Duodenal mucosa (tissue), 2 donors: ENCODE measurements around the gene IL23R.

Experiments
- H3K27ac ChIP-seq: one replicate; pipeline ENCODE4 v1.7.0; 2013; ENCODE audit warnings: low read depth, low read length
- H3K27me3 ChIP-seq, 2 donors: one replicate each; pipeline ENCODE4 v1.7.0; 2013; ENCODE audit warnings: low read length in 2 of 2, control low read depth in 1 of 2; ENCODE audit not compliant: insufficient read depth in 2 of 2, control insufficient read depth in 1 of 2
- H3K36me3 ChIP-seq, 2 donors: one replicate each; pipeline ENCODE4 v1.7.0; 2013; ENCODE audit warnings: low read length in 2 of 2, control low read depth in 1 of 2; ENCODE audit not compliant: insufficient read depth in 2 of 2, control insufficient read depth in 1 of 2
- H3K4me1 ChIP-seq, 2 donors: one replicate each; pipeline ENCODE4 v1.7.0; 2013; ENCODE audit warnings: low read length in 2 of 2, control low read depth in 1 of 2; ENCODE audit not compliant: insufficient read depth in 2 of 2, control insufficient read depth in 1 of 2
- H3K4me3 ChIP-seq, 2 donors: one replicate each; pipeline ENCODE4 v1.7.0; 2013; ENCODE audit warnings: low read length in 2 of 2, low read depth in 1 of 2
- H3K9ac ChIP-seq, 2 donors: one replicate each; pipeline ENCODE4 v1.7.0; 2013; ENCODE audit warnings: low read length in 2 of 2, low read depth in 1 of 2
- H3K9me3 ChIP-seq, 2 donors: one replicate each; pipeline ENCODE4 v1.7.0; 2013; ENCODE audit warnings: low read length in 2 of 2, control low read depth in 1 of 2; ENCODE audit not compliant: control insufficient read depth in 1 of 2

Gene IL23R

DNA sequence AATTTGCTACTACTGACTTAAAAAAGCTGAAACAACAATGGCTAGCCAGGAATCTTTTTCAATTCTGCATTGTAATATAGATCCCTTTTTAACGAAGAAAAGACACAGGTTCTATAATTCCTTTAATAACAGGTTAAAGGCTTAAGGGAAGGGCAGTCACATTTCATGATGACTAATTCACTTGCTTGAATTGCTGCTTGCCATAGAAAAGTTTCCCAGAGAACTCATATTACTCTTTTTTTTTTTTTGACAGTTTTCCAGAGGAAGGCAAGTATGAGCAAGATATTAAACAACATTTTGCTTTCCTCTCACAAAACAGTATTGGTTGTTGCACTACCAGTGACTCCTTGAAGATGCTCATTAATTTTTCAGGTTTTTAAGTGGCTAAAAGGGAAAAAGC is 60.9 kb downstream of the IL23R start:
- Histone ChIP-seq H3K4me3 (no peak overlapping the region), H3K27ac (no peak overlapping the region), H3K27me3 (no peaks in the 10 kb centered on the region)

DNA sequence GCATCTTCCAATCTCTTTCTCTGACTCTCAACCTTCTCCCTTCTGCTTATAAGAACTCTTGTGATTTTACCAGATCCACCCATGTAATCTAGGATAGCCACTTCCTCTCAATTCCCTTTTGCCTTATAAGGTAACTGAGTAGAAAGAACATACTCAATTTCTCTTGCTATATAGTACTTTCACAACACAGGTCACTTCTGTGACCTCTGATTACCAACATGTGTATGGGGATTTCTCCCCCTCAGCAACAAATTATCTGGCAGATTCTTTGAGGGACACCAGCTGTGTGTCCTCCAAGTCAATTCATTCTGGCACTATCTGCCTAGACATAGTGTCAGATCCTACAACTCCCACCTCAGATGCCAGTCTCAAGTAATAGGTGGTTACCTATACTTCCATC is 62.5 kb downstream of the IL23R start:
- Histone ChIP-seq H3K27ac (no peak overlapping the region), H3K4me3 (no peak overlapping the region), H3K4me1 (no peaks in the 10 kb centered on the region), H3K9ac (no peak overlapping the region), H3K27me3 (no peaks in the 10 kb centered on the region), H3K9me3 (no peaks in the 10 kb centered on the region), H3K36me3 (no peaks in the 10 kb centered on the region)

More for the DNA sequence above, 60.9 kb downstream of the IL23R start:
- no peaks in the 10 kb centered on the region for H3K36me3 ChIP-seq
- no peaks in the 10 kb centered on the region for H3K9me3 ChIP-seq
- no peak overlapping the region for H3K9ac ChIP-seq
- no peaks in the 10 kb centered on the region for H3K4me1 ChIP-seq

DNA sequence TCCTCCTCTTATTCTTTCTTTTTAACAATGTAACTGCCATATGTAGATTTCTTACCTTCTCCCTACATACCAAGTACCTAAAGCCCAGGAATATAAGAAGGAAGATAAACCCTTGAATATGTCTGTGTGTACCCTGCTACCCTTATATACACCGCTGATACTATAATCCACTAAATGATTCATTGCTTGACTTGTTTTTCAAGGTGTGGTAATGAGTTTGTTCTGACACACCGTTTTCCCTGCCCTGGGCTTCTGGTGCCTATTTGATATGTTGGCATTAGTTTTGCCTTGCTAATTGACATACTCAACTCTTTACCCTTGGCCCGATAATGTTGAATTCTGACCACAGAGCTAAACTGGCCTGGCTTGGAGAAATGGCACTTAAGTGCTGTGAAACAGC is 64.3 kb downstream of the IL23R start:
- no peaks in the 10 kb centered on the region for H3K36me3 ChIP-seq
- H3K9me3 ChIP-seq: no peaks in the 10 kb centered on the region
- no peaks in the 10 kb centered on the region for H3K4me1 ChIP-seq
- no peak overlapping the region for H3K27ac ChIP-seq
- no peaks in the 10 kb centered on the region for H3K27me3 ChIP-seq
- H3K4me3 ChIP-seq: no peak overlapping the region
- no peak overlapping the region for H3K9ac ChIP-seq

DNA sequence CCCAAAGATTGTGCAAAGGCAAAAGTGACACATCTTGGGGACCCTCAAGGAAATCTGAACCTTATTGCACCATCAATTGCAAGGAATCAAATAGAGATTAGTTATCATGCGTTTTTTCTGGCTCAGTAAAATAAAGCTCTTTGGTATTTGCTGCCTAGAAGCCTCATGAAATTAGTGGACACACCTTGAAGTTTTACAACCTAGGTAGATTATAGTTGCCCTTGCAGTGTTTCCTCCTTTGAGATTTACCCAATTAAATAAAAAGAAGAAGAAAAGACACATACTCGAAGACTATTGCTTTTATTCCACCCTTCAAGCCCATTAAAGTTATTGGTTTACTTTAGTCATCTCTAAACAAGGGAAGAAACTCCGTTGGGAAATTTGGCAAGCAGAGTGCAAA is 70.0 kb downstream of the IL23R start:
- no peaks in the 10 kb centered on the region for H3K36me3 ChIP-seq
- H3K27ac ChIP-seq: no peak overlapping the region
- H3K27me3 ChIP-seq: no peaks in the 10 kb centered on the region
- peaks cover 0 to 9% of the 10 kb centered on the region in 2 donors for H3K4me1 ChIP-seq
- no peak overlapping the region for H3K9ac ChIP-seq
- H3K9me3 ChIP-seq: no peaks in the 10 kb centered on the region
- H3K4me3 ChIP-seq: no peak overlapping the region

DNA sequence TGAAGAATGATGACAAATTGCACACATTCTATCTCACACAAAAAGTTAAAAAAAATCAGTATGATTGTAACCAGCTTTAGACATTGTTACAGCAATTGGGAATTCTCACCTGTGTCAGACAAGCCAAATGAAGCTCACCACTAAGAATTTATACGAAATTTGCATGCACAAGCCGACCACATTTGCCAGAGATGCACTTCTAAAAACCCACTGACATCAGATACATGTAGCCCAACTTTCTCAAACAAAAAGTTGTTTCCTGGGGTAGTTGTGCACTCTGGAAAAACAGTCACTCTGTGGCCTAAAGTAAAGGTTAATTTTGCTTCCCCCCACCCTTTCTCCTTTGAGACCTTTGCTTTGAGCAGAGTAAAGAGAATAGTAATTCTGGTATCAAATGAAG is 73.5 kb downstream of the IL23R start:
- Histone ChIP-seq H3K9me3 (no peaks in the 10 kb centered on the region), H3K4me1 (peaks cover 0 to 9% of the 10 kb centered on the region in 2 donors), H3K4me3 (no peak overlapping the region), H3K27ac (no peak overlapping the region), H3K27me3 (no peaks in the 10 kb centered on the region), H3K36me3 (no peaks in the 10 kb centered on the region), H3K9ac (no peak overlapping the region)

DNA sequence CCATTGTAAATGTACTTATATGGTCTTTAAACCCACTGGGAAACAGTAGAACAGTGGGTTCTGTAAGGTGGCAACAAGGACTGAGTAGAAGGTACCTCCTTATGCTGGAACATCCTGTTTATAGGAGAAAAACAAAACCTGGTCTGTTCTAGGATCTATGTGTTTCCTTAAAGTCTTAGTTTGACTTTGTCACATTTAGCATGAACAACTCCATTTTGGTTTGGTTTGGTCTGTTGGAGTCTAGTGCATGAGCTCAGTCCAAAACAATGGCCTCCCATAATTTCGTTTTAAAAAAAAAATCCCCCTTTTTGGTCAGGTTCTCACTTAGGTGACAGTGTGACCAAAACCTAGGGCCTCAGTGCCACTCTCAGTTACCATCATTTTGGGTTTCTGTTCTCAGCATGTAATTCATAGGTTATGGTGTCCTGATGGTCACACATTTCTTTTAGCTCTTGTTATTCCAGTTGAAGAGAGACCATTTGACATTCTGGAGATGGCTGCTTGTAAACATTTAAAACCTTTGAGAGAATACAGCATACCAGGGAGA is 75.0 kb downstream of the IL23R start:
- no peaks in the 10 kb centered on the region for H3K36me3 ChIP-seq
- no peaks in the 10 kb centered on the region for H3K9me3 ChIP-seq
- H3K4me1 ChIP-seq: peaks cover 0 to 4% of the 10 kb centered on the region in 2 donors
- no peaks in the 10 kb centered on the region for H3K27me3 ChIP-seq
- no peak overlapping the region for H3K27ac ChIP-seq
- H3K4me3 ChIP-seq: no peak overlapping the region
- no peak overlapping the region for H3K9ac ChIP-seq

DNA sequence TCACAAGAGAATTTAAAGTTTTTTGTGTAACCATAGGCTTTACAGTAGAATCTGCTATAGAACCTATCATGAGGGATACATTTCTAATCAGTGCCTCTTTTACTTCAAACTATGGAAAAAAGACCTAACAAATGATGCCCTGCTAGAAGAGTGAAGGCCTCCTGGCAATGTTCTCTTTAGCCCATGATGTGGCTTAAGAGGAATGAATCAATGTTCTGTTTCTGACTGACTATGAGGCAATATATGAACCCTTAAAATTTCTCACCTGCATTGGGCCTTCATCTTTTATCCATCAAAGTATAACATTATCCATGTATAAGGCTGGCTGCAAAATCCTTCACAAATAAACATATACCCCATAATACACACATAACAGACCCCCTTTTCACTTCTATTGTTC is 75.8 kb downstream of the IL23R start:
- Histone ChIP-seq H3K4me3 (no peak overlapping the region), H3K4me1 (no peaks in the 10 kb centered on the region), H3K9me3 (no peaks in the 10 kb centered on the region), H3K36me3 (no peaks in the 10 kb centered on the region), H3K27ac (no peak overlapping the region), H3K9ac (no peak overlapping the region), H3K27me3 (no peaks in the 10 kb centered on the region)

DNA sequence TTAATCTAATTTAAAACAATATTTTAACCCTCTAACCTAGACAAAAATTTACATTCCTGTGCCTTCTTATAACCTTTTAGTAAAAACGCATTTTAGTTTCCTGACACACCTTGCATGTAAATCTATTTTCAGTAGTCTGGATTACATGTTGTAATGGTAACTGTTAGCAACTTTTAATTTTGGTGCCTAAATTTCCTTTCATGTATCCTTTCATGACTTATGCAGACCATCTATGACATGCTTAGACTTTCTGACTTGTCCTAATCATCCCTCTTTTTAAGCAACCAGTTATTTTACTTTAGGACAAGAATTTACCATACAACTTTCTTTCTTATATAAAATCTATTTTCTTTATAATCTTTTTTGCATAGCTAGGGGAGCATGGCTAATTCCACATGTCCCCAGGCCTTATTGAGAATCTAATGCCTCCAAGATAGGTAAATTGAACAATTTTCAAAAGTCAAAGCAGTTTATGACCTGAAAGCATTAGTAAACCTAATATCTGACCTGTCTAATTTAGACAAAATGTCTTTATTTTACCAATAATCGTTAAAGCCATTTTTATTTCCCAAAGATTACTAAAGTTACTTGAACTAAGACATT is 83.9 kb downstream of the IL23R start:
- H3K27ac ChIP-seq: no peak overlapping the region
- no peaks in the 10 kb centered on the region for H3K27me3 ChIP-seq
- H3K9ac ChIP-seq: no peak overlapping the region
- H3K4me3 ChIP-seq: no peak overlapping the region
- peaks cover 2 to 7% of the 10 kb centered on the region in 2 donors for H3K9me3 ChIP-seq
- H3K36me3 ChIP-seq: no peaks in the 10 kb centered on the region
- H3K4me1 ChIP-seq: no peaks in the 10 kb centered on the region

DNA sequence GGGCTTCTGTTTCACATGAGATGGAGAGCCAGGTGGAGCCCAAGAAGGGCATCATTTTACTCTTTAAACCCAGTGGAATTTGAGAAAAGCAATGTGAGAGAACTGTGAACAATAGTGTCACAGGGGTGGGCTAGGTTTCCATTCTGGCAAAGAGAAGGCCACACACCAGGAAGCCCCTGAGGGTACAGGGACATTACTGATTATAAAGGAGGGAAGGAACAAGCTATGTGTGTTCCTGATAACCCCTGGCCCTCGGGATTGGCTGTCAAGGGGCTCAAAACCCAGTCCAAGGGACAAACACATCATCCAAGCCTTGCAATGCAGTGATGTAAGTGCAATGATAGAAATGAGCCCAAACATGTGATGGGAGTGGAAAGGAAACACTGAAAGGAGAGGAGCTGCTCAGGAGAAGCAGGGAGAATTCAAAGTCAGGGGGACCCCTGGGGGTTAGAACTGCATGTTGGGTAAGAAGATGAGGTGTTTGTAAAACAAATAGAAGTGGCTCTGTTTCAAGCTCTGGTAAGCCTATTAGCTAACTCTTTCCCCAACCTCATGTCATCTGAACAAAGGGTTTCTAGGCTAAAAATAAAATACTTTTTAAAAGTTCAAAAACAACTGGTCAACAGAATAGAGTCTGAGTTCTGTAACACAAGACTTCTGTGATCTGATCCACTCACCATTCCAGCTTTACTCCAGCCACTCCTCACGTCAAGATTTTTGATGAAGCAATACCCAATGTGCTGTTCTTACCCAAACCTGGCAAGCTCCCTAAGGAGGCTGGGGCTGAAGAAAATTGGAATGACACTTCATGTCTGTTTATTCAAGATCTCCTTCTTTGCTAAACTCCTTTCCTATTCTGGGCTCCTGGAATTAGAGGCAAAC is 90.3 kb downstream of the IL23R start:
- no peaks in the 10 kb centered on the region for H3K9me3 ChIP-seq

DNA sequence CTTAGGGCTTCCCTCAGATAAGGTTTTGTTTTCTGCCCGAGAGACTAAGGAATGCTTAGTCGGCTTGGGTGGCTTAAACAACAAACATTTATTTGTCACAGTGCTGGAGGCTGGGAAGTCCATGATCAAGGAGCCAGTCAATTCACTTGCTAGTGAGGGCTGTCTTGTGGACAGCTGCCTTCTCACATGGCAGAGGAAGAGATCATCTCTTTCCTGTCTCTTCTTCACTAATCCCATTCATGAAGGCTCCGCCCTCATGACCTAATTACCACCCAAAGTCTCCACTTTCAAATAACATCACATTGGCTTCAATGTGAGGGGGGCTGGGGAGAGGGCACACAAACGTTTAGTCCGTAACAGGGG is 90.9 kb downstream of the IL23R start:
- H3K9ac ChIP-seq: no peak overlapping the region
- no peaks in the 10 kb centered on the region for H3K36me3 ChIP-seq
- H3K27me3 ChIP-seq: no peaks in the 10 kb centered on the region
- no peak overlapping the region for H3K4me3 ChIP-seq
- no peak overlapping the region for H3K27ac ChIP-seq
- H3K4me1 ChIP-seq: no peaks in the 10 kb centered on the region
- no peaks in the 10 kb centered on the region for H3K9me3 ChIP-seq

More for the DNA sequence above, 90.3 kb downstream of the IL23R start:
- no peak overlapping the region for H3K4me3 ChIP-seq
- H3K9ac ChIP-seq: no peak overlapping the region
- H3K36me3 ChIP-seq: no peaks in the 10 kb centered on the region
- no peak overlapping the region for H3K27ac ChIP-seq
- H3K4me1 ChIP-seq: no peaks in the 10 kb centered on the region
- no peaks in the 10 kb centered on the region for H3K27me3 ChIP-seq
